HepG2 (cell line): ENCODE measurements around the gene LAMB3. TPM values are rescaled to one million over a fixed set of nuclear protein-coding genes. Genes with fewer than 3 reads are reported as not detected.

ENCODE experiments used
- ATAC-seq: fragments of 200-7000 bp; cut with Tn5 transposase; 3 replicates; pipeline ENCODE4 v1.9.1; 2020; ENCODE audit warnings: mild to moderate bottlenecking, moderate library complexity
- BruUV-seq: library from RNA; stranded (reverse); fragments of 400-500 nt; replicated peaks from 2 replicates; lab custom pipeline; 2021; lab: Mats Ljungman, UMichigan
- CTCF ChIA-PET: fragments of 300-600 bp; formaldehyde crosslinking; extraction: SDS; loops from one replicate; lab custom pipeline; 2021; ENCODE audit warnings: low total read pairs, inconsistent platforms, low intra/inter-chr PET ratio; lab: Yijun Ruan, JAX
- POLR2A ChIA-PET: fragments of 350-600 bp; sonication (Branson Sonifier 250); formaldehyde crosslinking; loops from one replicate; lab custom pipeline; 2020; ENCODE audit warnings: antibody characterized with exemption, inconsistent platforms; lab: Yijun Ruan, JAX
- DNase-seq: peaks from one replicate; pipeline ENCODE4 v3.0.0-alpha.2; 2015; ENCODE audit warnings: low spot score
- FAIRE-seq: peaks from 3 replicates; lab custom pipeline; 2011; peaks lifted over from hg19 to GRCh38; lab: Jason Lieb, UNC
- H2AFZ ChIP-seq: one replicate; pipeline ENCODE4 v1.6.1; 2011; ENCODE audit warnings: low read length, inconsistent platforms
- H3K27ac ChIP-seq: fragments of 300-600 bp; 3 replicates; pipeline ENCODE4 v1.8.0; 2011; ENCODE audit warnings: mixed run types, mild to moderate bottlenecking, mixed read lengths, low read length, inconsistent platforms; ENCODE audit not compliant: insufficient read depth; ENCODE audit errors: extremely low read length
- H3K27me3 ChIP-seq, 2 experiments: fragments of 200-600 bp in 1 of 2; 2 replicates in 1 of 2; 3 replicates in 1 of 2; pipeline versions ENCODE4 v1.6.0 to v1.8.0; 2011; ENCODE audit warnings: low read length in 2 of 2, mild to moderate bottlenecking in 2 of 2, moderate library complexity in 2 of 2, inconsistent platforms in 1 of 2; ENCODE audit not compliant: insufficient read depth in 2 of 2, control insufficient read depth in 1 of 2
- H3K36me3 ChIP-seq, 2 experiments: fragments of 200-600 bp in 1 of 2; replicated peaks in 1 of 2; 2 replicates in 1 of 2; 3 replicates in 1 of 2; pipeline versions ENCODE4 v1.5.1 to v1.8.0; 2011; ENCODE audit warnings: low read length in 2 of 2, inconsistent platforms in 1 of 2; ENCODE audit not compliant: insufficient read depth in 2 of 2, control insufficient read depth in 1 of 2
- H3K4me1 ChIP-seq: 2 replicates; pipeline ENCODE4 v1.5.1; 2012; ENCODE audit warnings: low read length, inconsistent platforms; ENCODE audit not compliant: insufficient read depth
- H3K4me2 ChIP-seq: 2 replicates; pipeline ENCODE4 v1.6.0; 2011; ENCODE audit warnings: low read depth, low read length, inconsistent platforms
- H3K4me3 ChIP-seq, 3 experiments: fragments of 200-600 bp in 1 of 3; sonication (generic), shearing (Covaris generic) in 1 of 3; replicated peaks in 1 of 3; 2 replicates each; pipeline ENCODE4 v1.5.1; 2011 to 2016; ENCODE audit warnings: low read length in 3 of 3, inconsistent platforms in 2 of 3, low read depth in 2 of 3, mild to moderate bottlenecking in 2 of 3, control low read depth in 1 of 3, mixed read lengths in 1 of 3; ENCODE audit not compliant: insufficient read depth in 1 of 3
- H3K79me2 ChIP-seq: one replicate; pipeline ENCODE4 v1.6.1; 2011; ENCODE audit warnings: low read length, inconsistent platforms; ENCODE audit not compliant: insufficient read depth
- H3K9ac ChIP-seq: 2 replicates; pipeline ENCODE4 v1.6.0; 2011; ENCODE audit warnings: mild to moderate bottlenecking, low read depth, low read length, inconsistent platforms; ENCODE audit not compliant: insufficient read depth
- H3K9me3 ChIP-seq: 2 replicates; pipeline ENCODE4 v1.5.1; 2012; ENCODE audit warnings: mild to moderate bottlenecking, low read length
- H4K20me1 ChIP-seq: 2 replicates; pipeline ENCODE4 v1.6.0; 2011; ENCODE audit warnings: inconsistent platforms, mild to moderate bottlenecking, low read length, moderate library complexity; ENCODE audit not compliant: insufficient read depth
- GMEB2 ChIP-seq: IDR thresholded peaks from 2 replicates; pipeline ENCODE4 v1.6.1; 2016; ENCODE audit warnings: missing biosample characterization, missing genetic modification reagents, low read depth
- KDM5B ChIP-seq: sonication (generic); formaldehyde crosslinking; IDR thresholded peaks from 2 replicates; pipeline ENCODE4 v1.4.0; 2020; ENCODE audit warnings: missing genetic modification reagents, mild to moderate bottlenecking, borderline replicate concordance
- MAFK ChIP-seq, 2 experiments: IDR thresholded peaks in 1 of 2; conservative IDR thresholded peaks in 1 of 2; 2 replicates each; pipeline ENCODE4 v1.6.1; 2011; ENCODE audit warnings: improper control_type of control experiment in 2 of 2, low read length in 2 of 2
- MLLT10 ChIP-seq: sonication (generic); formaldehyde crosslinking; IDR thresholded peaks from 2 replicates; pipeline ENCODE4 v1.4.0; 2020; ENCODE audit warnings: missing genetic modification reagents
- PAF1 ChIP-seq: IDR thresholded peaks from 2 replicates; pipeline ENCODE4 v1.6.1; 2016; ENCODE audit warnings: missing genetic modification reagents, missing compliant biosample characterization
- SMAD3 ChIP-seq: sonication (generic); formaldehyde crosslinking; IDR thresholded peaks from 2 replicates; pipeline ENCODE4 v1.4.0; 2020; ENCODE audit warnings: missing genetic modification reagents
- SMARCC2 ChIP-seq: fragments of 450-650 bp; IDR thresholded peaks from 2 replicates; pipeline ENCODE4 v1.6.1; 2017; ENCODE audit warnings: antibody characterized with exemption, mild to moderate bottlenecking
- TCF12 ChIP-seq, 2 experiments: fragments of 450-650 bp in 1 of 2; sonication (generic) in 1 of 2; formaldehyde crosslinking in 1 of 2; IDR thresholded peaks; 2 replicates each; pipeline versions ENCODE4 v1.6.1 to v1.8.0; 2017 to 2022; ENCODE audit warnings: antibody characterized with exemption in 1 of 2, mild to moderate bottlenecking in 1 of 2, missing genetic modification reagents in 1 of 2, moderate library complexity in 1 of 2
- TEF ChIP-seq: sonication (generic); formaldehyde crosslinking; IDR thresholded peaks from 2 replicates; pipeline ENCODE4 v1.5.0; 2020; ENCODE audit warnings: missing genetic modification reagents
- U2AF2 ChIP-seq: fragments of 200-400 bp; formaldehyde crosslinking; IDR thresholded peaks from 2 replicates; pipeline ENCODE4 v1.6.1; 2017; ENCODE audit warnings: low read depth, mild to moderate bottlenecking, low read length
- ZBTB20 ChIP-seq: sonication (generic); formaldehyde crosslinking; IDR thresholded peaks from 2 replicates; pipeline ENCODE4 v1.8.1; 2023; ENCODE audit warnings: missing genetic modification reagents, low read depth, mild to moderate bottlenecking, borderline replicate concordance
- ZNF232 ChIP-seq: sonication (generic); formaldehyde crosslinking; IDR thresholded peaks from 2 replicates; pipeline ENCODE4 v1.4.0; 2020; ENCODE audit warnings: missing genetic modification reagents, borderline replicate concordance
- ZNF30 ChIP-seq: sonication (generic); formaldehyde crosslinking; IDR thresholded peaks from 2 replicates; pipeline ENCODE4 v1.5.0; 2020; ENCODE audit warnings: mild to moderate bottlenecking, missing genetic modification reagents
- ZNF552 ChIP-seq: sonication (generic); formaldehyde crosslinking; IDR thresholded peaks from 2 replicates; pipeline ENCODE4 v1.9.0; 2022; ENCODE audit warnings: missing genetic modification reagents, mild to moderate bottlenecking, borderline replicate concordance
- ZNF740 ChIP-seq: sonication (generic); formaldehyde crosslinking; IDR thresholded peaks from 2 replicates; pipeline ENCODE4 v1.4.0; 2020; ENCODE audit warnings: missing genetic modification reagents
- ZNF83 ChIP-seq: sonication (generic); formaldehyde crosslinking; IDR thresholded peaks from 2 replicates; pipeline ENCODE4 v1.4.0; 2020; ENCODE audit warnings: missing genetic modification reagents, mild to moderate bottlenecking, borderline replicate concordance
- WGBS: methylation state at CpG from one replicate; pipeline ENCODE4 v1.1.6; 2017; ENCODE audit warnings: low lambda C conversion rate; 5-methylcytosine and 5-hydroxymethylcytosine counted together
- in situ Hi-C: cut with HindIII; loops from 2 replicates; pipeline ENCODE4 v1.10.0; 2017; ENCODE audit warnings: low pct_unique_long_range_greater_than_20kb; ENCODE audit not compliant: extremely low pct_ligation_motif_present
- intact Hi-C: fragments of 100-400 bp; cut with micrococcal nuclease; formaldehyde crosslinking; loops from one replicate; pipeline ENCODE4 v1.10.0; 2022; ENCODE audit not compliant: unreplicated experiment
- polyA plus RNA-seq, 8 experiments: library from polyadenylated mRNA; depleted of rRNA in 3 of 8; stranded (reverse) in 7 of 8; unstranded in 1 of 8; fragments of >200 nt; fragmentation: Illumina TruSeq in 4 of 8; extraction: Trizol in 4 of 8; gene quantifications; 2 replicates each; pipeline versions ENCODE4 v1.2.1 to v1.2.3, GENCODE V29; 2011 to 2016; ENCODE audit warnings: low read depth in 4 of 8, missing spikeins in 1 of 8, mixed read lengths in 1 of 8; ENCODE audit not compliant: insufficient read depth in 1 of 8
- total RNA-seq, 5 experiments: library from RNA; depleted of rRNA; stranded (reverse); fragments of >200 nt; fragmentation: Illumina TruSeq; extraction: Trizol; gene quantifications; 2 replicates each; pipeline ENCODE4 v1.2.3, GENCODE V29; 2016; ENCODE audit warnings: low read depth in 1 of 5

The LAMB3 gene
- total and polyA plus RNA-seq, 2 of the 13 experiments (the other 11 are each of a cell fraction or from before 2014, with no cell fraction given), result 0.18 to 0.24 TPM

GRCh38 chr1:209595028-209595427, 57.2 kb downstream of the LAMB3 start:
- intact Hi-C loops (no loop called here), in situ Hi-C loops (no loop called here)
- Histone ChIP-seq H3K4me1 (no peaks in the 10 kb centered on the region), H3K79me2 (no peaks in the 10 kb centered on the region), H3K4me2 (no peak overlapping the region), H3K36me3 (no peaks in the 10 kb centered on the region), H3K27me3 (no peaks in the 10 kb centered on the region), H2AFZ (no peak overlapping the region), H3K4me3 (no peak overlapping the region), H3K9ac (no peak overlapping the region), H3K9me3 (no peaks in the 10 kb centered on the region), H3K27ac (no peak overlapping the region), H4K20me1 (no peaks in the 10 kb centered on the region)
- ChIA-PET POLR2A (no interaction called here), CTCF (no interaction called here)
- DNase-seq, result no peak
- FAIRE-seq, result no peak
- no peak for ATAC-seq
- 38% methylated on average over 9 of the region's 9 CpGs for WGBS
- BruUV-seq, result no TSS peak
- TF ChIP-seq ZBTB20 (CRISPR knock-in tag) (no peak), ZNF740 (CRISPR knock-in tag) (no peak), SMARCC2 (no peak), MLLT10 (no peak), U2AF2 (no peak), GMEB2 (CRISPR knock-in tag) (no peak)

GRCh38 chr1:209594440-209594839, 57.8 kb downstream of the LAMB3 start:
- Histone ChIP-seq H3K9me3 (no peaks in the 10 kb centered on the region), H3K4me3 (no peak overlapping the region), H3K27ac (no peak overlapping the region), H3K27me3 (no peaks in the 10 kb centered on the region), H3K79me2 (no peaks in the 10 kb centered on the region), H3K4me2 (no peak overlapping the region), H3K4me1 (no peaks in the 10 kb centered on the region), H3K9ac (no peak overlapping the region), H2AFZ (no peak overlapping the region), H3K36me3 (no peaks in the 10 kb centered on the region), H4K20me1 (no peaks in the 10 kb centered on the region)
- DNase-seq, result no peak
- in situ Hi-C loops, result no loop called here
- no TSS peak for BruUV-seq
- ChIA-PET POLR2A (no interaction called here), CTCF (no interaction called here)
- 14% methylated on average over 1 of the region's 1 CpG for WGBS
- intact Hi-C loops, result no loop called here
- no peak for FAIRE-seq
- ATAC-seq, result no peak
- TF ChIP-seq ZNF30 (CRISPR knock-in tag) (no peak), SMAD3 (CRISPR knock-in tag) (no peak), ZNF232 (CRISPR knock-in tag) (no peak), MAFK (conservative IDR thresholded peaks at IDR 0.05 in 1 of 2, IDR thresholded peaks at IDR 0.05 in 1 of 2; ENCODE audit: low read length in 2 of 2) (no peak), ZNF552 (CRISPR knock-in tag) (no peak), ZNF83 (CRISPR knock-in tag) (no peak), KDM5B (CRISPR knock-in tag) (no peak), TEF (CRISPR knock-in tag) (no peak), PAF1 (CRISPR knock-in tag) (no peak), TCF12 (IDR thresholded peaks at IDR 0.05) (no peak), TCF12 (CRISPR knock-in tag; IDR thresholded peaks at IDR 0.05) (no peak)
